WERI-Rb-1 (cell line): ENCODE data around the gene HERC3.

Experiments used
- DNase-seq: peaks from one replicate; pipeline ENCODE4 v3.0.0-alpha.2; 2020
- H3K27ac ChIP-seq: fragments of 250-450 bp; sonication (Bioruptor Pico); 2 replicates; pipeline ENCODE4 v1.5.1; 2020; ENCODE audit warnings: mild to moderate bottlenecking, moderate library complexity
- H3K27me3 ChIP-seq: fragments of 250-450 bp; sonication (Bioruptor Pico); 2 replicates; pipeline ENCODE4 v1.5.1; 2021; ENCODE audit warnings: mild to moderate bottlenecking, low read depth, moderate library complexity; ENCODE audit not compliant: insufficient read depth, severe bottlenecking
- H3K36me3 ChIP-seq: fragments of 250-450 bp; sonication (Bioruptor Pico); 2 replicates; pipeline ENCODE4 v1.5.1; 2020; ENCODE audit warnings: mild to moderate bottlenecking, moderate library complexity
- H3K4me3 ChIP-seq: 2 replicates; pipeline ENCODE4 v1.5.1; 2011; ENCODE audit warnings: low read depth, mild to moderate bottlenecking, control low read depth, low read length
- H3K9me3 ChIP-seq: fragments of 250-450 bp; sonication (Bioruptor Pico); 2 replicates; pipeline ENCODE4 v1.5.1; 2021; ENCODE audit warnings: mild to moderate bottlenecking, moderate library complexity; ENCODE audit not compliant: severe bottlenecking
- TF ChIP-seq, protein P1 (sequence below): IDR thresholded peaks from 2 replicates; pipeline ENCODE4 v1.5.1; 2011; ENCODE audit warnings: low read depth, mild to moderate bottlenecking, control low read depth, inconsistent platforms, low read length

Gene HERC3

DNA sequence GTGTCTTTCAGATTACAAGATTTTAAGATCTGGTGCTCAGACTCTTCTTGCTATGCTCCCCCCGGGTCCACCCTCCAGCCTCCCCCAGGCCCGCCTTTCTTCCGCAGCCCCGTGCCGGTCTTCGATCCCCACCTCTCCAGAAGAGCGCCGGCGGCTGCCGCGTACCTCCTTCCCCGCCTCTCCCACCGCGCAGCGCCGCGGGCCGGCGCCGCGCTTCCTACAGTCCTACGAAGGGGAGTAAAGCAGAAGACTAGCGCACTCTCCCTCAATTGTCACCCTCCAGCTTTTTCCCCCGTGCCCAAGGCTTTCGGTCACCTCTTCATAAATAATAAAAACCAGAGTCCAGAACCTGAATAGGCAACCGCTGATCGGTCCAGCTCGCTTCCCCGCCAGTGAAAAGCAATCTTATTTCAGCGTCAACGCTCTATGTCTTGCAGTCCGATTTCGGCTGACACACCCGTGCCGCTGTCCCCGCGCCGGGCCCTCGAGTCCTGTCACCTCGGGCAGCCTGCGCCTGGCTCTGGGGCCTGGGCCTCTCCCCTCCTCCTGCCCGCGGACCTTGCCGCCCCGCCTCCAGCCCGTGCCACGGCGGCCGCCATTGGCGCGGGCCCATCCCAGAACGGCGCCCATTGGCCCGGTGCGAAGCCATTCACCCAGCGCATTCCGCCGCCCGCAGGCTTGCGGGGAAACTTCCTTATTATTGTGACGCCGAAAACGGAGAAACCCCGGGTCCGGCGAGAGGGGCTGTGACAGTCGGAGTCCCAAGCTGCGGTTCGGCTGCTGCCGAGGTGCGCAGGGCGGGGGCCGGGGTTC is at the start of gene HERC3:
Gene HERC3, plus strand, starts transcription at position 694 of the 813 bp plus-strand sequence. CDS start 13,344 bp downstream, outside the sequence.
- H3K4me3 ChIP-seq = peak within 1 kb of the TSS; percentile 71
- TF ChIP-seq, protein P1, sequence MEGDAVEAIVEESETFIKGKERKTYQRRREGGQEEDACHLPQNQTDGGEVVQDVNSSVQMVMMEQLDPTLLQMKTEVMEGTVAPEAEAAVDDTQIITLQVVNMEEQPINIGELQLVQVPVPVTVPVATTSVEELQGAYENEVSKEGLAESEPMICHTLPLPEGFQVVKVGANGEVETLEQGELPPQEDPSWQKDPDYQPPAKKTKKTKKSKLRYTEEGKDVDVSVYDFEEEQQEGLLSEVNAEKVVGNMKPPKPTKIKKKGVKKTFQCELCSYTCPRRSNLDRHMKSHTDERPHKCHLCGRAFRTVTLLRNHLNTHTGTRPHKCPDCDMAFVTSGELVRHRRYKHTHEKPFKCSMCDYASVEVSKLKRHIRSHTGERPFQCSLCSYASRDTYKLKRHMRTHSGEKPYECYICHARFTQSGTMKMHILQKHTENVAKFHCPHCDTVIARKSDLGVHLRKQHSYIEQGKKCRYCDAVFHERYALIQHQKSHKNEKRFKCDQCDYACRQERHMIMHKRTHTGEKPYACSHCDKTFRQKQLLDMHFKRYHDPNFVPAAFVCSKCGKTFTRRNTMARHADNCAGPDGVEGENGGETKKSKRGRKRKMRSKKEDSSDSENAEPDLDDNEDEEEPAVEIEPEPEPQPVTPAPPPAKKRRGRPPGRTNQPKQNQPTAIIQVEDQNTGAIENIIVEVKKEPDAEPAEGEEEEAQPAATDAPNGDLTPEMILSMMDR = no peak
- H3K9me3 ChIP-seq = no peaks in the 10 kb centered on the region
- no peaks in the 10 kb centered on the region for H3K27me3 ChIP-seq
- peak within 1 kb of the TSS; percentile 72 for H3K27ac ChIP-seq
- peak; percentile 89 for DNase-seq
- H3K36me3 ChIP-seq = peaks cover 2% of the 10 kb centered on the region; the same call in 1 of the 2 replicates

DNA sequence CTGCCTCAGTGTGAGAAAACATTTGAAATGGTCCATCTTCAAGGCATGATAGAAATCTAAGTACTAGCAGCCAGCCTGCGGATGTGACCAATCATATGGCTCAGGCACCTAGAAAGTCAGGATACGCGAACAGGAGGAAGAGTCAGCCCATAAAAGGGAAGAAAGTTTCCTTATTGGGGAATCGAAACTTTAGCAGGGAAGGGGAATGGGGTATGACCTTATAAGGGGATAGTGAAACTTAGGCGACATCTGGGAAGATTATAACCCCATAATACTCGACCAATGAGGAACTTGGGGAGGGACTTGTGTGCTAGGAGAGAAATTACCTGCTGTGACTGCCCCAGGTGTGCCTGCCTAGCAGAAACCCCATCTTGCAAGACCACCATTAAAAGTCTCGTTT is 42.5 kb upstream of the HERC3 start:
- no peak for DNase-seq
- Histone ChIP-seq H3K27me3 (no peaks in the 10 kb centered on the region), H3K36me3 (no peaks in the 10 kb centered on the region), H3K9me3 (no peaks in the 10 kb centered on the region), H3K4me3 (no peak overlapping the region), H3K27ac (no peak overlapping the region)
- TF ChIP-seq, protein P1 = no peak

DNA sequence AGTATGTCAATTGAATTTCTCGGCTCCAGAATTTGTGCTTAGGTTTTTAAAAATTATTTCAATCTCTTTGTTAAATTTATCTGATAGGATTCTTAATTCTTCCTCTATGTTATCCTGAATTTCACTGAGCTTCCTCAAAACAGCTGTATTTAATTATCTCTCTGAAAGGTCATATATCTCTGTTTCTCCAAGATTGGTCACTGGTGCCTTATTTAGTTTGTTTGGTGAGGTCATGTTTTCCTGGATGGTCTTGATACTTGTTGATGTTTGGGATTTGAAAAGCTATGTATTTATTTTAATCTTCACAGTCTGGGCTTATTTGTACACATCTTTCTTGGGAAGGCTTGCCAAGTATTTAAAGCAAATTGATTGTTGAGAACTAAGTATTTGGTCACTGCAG is 24.7 kb upstream of the HERC3 start:
- no peak for DNase-seq
- Histone ChIP-seq H3K27ac (no peak overlapping the region), H3K27me3 (no peaks in the 10 kb centered on the region), H3K9me3 (no peaks in the 10 kb centered on the region), H3K4me3 (no peak overlapping the region), H3K36me3 (no peaks in the 10 kb centered on the region)
- TF ChIP-seq, protein P1 = no peak

DNA sequence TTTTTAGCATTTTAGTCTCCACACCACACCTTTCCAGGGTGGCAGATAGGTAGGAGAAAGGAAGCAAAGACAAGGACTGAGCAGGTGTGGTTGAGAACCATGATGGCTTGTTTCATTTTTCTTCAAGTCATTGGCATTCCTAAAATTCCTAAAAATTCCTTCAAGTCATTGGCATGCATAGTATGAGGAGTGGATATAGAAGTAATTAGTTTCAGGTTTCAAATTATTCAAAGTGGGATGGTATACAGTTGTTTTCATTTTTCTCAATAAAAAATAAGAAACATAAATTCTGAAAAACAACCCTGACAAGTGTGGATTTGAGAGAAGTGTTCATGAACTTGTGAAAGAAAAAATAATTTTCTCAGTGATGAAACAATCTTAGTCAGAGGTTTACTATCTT is 22.3 kb upstream of the HERC3 start:
- H3K27ac ChIP-seq = no peak overlapping the region
- H3K9me3 ChIP-seq = no peaks in the 10 kb centered on the region
- H3K36me3 ChIP-seq = no peaks in the 10 kb centered on the region
- no peaks in the 10 kb centered on the region for H3K27me3 ChIP-seq
- H3K4me3 ChIP-seq = no peak overlapping the region
- DNase-seq = no peak
- TF ChIP-seq, protein P1 = no peak

DNA sequence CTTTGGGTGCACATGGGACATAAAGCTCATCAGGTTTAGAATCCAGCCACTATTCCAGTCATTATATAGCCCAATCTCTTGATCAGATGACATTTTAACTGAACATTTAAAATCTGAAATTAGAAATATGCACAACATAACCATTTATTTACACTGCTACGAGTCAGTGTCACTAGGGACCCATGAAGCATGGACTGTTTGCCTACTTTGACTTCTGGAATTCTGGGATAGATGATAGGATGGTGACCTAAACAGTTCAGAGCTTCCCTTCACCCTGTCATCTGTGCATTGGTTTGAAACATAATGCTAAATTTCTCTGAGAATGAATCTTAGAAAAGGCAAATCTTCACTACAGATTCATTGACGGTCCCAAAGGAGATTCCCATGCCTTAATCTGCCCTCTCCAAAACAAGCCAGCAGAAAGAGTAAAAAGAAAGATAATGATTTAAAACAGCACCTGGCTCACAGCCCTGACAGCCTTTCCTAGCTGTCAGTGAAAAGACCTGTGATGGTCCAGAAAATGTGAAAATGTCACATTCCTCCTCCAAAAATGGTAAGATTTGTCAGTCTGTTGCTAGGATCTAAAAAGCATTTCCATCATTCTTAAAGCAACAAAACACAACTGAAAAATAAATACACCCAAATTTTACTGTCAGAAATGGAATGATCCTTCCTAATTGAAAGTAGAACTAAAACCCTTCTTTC is 18.9 kb upstream of the HERC3 start:
- TF ChIP-seq, protein P1 = no peak
- Histone ChIP-seq H3K9me3 (no peaks in the 10 kb centered on the region), H3K27ac (no peak overlapping the region), H3K4me3 (no peak overlapping the region), H3K36me3 (no peaks in the 10 kb centered on the region), H3K27me3 (no peaks in the 10 kb centered on the region)
- DNase-seq = no peak
